Chondrocyte (in vitro differentiated cells): Measurements from ENCODE around the gene APELA. TPM values are rescaled to one million over a fixed set of nuclear protein-coding genes. Genes with fewer than 3 reads are reported as not detected.
"Not testable (repeated sequence)": the region's sequence is repeated elsewhere in the genome, so short reads cannot be mapped to it uniquely, and the experiment has no call there.

Experiments
- DNase-seq: peaks from one replicate; pipeline ENCODE4 v3.0.0; 2021; ENCODE audit warnings: mixed read lengths, low spot score
- H3K27ac Mint-ChIP-seq: one replicate; pipeline ENCODE4 v1.8.0; 2021; ENCODE audit warnings: mild to moderate bottlenecking, moderate library complexity, mixed read lengths; ENCODE audit not compliant: unreplicated experiment
- H3K27me3 Mint-ChIP-seq: 2 replicates; pipeline ENCODE4 v1.8.0; 2021; ENCODE audit warnings: low read depth, mixed read lengths
- H3K36me3 Mint-ChIP-seq: 2 replicates; pipeline ENCODE4 v1.8.0; 2021; ENCODE audit warnings: low read depth, mixed read lengths
- H3K4me1 Mint-ChIP-seq: 2 replicates; pipeline ENCODE4 v1.8.0; 2021; ENCODE audit warnings: low read depth, mild to moderate bottlenecking, mixed read lengths
- H3K4me3 Mint-ChIP-seq: one replicate; pipeline ENCODE4 v1.8.0; 2021; ENCODE audit warnings: mild to moderate bottlenecking, moderate library complexity, mixed read lengths; ENCODE audit not compliant: unreplicated experiment
- H3K9me3 Mint-ChIP-seq: 2 replicates; pipeline ENCODE4 v1.8.0; 2021; ENCODE audit warnings: low read depth, mixed read lengths
- total RNA-seq: library from RNA; stranded (reverse); gene quantifications from 3 replicates; pipeline ENCODE4 v1.2.1, GENCODE V29; 2021
- TF ChIP-seq, protein P1 (sequence below): fragments of 200-600 bp; sonication (generic); IDR thresholded peaks from 2 replicates; pipeline ENCODE4 v1.5.0; 2021; ENCODE audit warnings: antibody characterized with exemption, mild to moderate bottlenecking, moderate library complexity

The APELA gene
- total RNA-seq, 1 donor from 2014 or later: not detected

DNA sequence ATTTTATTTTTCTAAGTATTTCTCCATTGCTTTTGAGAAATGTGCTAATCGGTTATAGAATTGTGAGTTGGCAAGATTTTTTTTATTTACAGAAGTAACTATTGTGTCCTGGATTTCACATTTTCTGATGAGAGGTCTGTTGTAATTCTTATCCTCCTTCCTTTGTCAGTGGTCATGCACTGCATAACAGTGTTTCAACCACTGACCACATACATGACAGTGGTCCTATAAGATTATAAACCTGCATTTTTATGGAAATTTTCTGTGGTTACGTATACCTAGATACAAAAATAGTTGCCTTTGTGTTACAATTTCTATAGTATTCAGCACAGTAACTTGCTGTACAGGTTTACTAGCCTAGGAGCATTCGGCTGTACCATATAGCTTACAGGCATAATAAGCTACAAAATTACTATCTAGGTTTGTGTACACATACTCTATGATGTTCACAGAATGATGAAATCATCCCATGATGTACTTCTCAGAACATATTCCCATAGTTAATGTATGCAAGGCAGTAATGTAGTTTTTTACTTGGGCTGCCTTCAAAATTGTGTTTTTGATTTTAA, 47.8 kb downstream of the APELA start:
- Mint-ChIP-seq H3K9me3 (no peaks in the 10 kb centered on the region), H3K27ac (no peak overlapping the region), H3K4me1 (peaks cover 3% of the 10 kb centered on the region), H3K4me3 (no peak overlapping the region), H3K36me3 (no peaks in the 10 kb centered on the region), H3K27me3 (peaks cover 1% of the 10 kb centered on the region)
- no peak for DNase-seq
- TF ChIP-seq, protein P1, sequence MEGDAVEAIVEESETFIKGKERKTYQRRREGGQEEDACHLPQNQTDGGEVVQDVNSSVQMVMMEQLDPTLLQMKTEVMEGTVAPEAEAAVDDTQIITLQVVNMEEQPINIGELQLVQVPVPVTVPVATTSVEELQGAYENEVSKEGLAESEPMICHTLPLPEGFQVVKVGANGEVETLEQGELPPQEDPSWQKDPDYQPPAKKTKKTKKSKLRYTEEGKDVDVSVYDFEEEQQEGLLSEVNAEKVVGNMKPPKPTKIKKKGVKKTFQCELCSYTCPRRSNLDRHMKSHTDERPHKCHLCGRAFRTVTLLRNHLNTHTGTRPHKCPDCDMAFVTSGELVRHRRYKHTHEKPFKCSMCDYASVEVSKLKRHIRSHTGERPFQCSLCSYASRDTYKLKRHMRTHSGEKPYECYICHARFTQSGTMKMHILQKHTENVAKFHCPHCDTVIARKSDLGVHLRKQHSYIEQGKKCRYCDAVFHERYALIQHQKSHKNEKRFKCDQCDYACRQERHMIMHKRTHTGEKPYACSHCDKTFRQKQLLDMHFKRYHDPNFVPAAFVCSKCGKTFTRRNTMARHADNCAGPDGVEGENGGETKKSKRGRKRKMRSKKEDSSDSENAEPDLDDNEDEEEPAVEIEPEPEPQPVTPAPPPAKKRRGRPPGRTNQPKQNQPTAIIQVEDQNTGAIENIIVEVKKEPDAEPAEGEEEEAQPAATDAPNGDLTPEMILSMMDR: no peak

DNA sequence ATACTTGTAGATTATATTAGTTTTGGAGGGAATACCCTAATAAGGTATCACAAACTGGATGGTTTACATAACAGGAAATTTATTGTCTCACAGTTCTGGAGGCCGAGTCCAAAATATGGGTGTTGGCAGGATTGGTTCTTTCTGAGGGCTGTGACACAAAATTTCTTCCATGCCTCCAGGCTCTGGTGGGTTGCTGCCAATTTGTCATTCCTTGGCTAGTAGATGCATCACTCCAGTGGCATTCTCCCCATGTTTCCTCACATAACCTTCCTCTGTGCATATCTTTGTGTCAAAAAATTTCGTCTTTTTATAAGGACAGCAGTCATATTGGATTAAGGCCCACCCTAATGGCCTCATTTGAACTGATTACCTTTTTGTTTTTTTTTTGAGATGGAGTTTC, 49.3 kb downstream of the APELA start:
- Mint-ChIP-seq H3K36me3 (no peaks in the 10 kb centered on the region), H3K9me3 (no peaks in the 10 kb centered on the region), H3K4me3 (no peak overlapping the region), H3K4me1 (peaks cover 3% of the 10 kb centered on the region), H3K27ac (no peak overlapping the region), H3K27me3 (peaks cover 1% of the 10 kb centered on the region)
- DNase-seq: no peak
- TF ChIP-seq, protein P1: no peak

DNA sequence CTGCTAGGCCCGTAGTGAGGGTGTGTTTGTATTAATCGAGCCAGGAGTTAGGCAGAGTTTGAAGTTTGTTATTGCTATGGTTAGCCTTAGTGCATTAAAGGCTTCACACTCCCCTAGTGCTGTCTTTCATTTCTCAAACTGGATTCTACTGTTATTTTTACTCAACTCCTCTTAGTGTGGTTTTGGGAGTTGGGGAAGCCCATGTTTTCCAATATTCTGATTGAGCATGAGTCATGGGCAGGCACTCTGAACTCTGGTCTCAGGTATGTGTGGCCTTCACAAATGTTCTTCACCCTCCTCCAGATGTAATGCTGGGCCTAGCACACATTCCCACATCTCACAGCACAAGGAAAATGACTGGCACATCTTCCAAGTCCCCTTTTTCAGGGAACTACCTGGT, 50.1 kb downstream of the APELA start:
- H3K27ac Mint-ChIP-seq, H3K36me3 Mint-ChIP-seq, DNase-seq, H3K4me1 Mint-ChIP-seq, H3K4me3 Mint-ChIP-seq, H3K9me3 Mint-ChIP-seq, H3K27me3 Mint-ChIP-seq: not testable (repeated sequence)

DNA sequence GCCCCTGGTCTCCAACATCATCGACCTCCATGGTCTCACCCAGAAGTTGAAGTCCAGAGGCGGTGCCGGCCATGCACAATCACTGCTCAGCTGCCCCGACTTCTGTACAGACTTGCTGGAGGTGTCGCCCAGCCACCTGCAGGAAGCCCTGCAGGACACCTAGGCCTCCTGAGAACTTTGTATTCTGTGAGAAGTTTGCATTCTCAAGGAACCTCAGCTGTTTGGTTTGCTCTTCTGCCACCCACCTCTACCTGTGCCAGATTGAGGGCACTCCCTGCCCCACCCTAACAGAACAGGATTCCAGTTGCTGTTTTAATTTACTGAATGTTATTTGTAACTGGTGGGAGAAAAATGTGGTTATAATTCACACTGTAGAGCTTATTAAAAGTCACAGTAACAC, 53.7 kb downstream of the APELA start:
- Mint-ChIP-seq H3K27me3 (peaks cover 1% of the 10 kb centered on the region), H3K27ac (no peak overlapping the region), H3K36me3 (no peaks in the 10 kb centered on the region), H3K4me3 (no peak overlapping the region), H3K9me3 (no peaks in the 10 kb centered on the region), H3K4me1 (peaks cover 3% of the 10 kb centered on the region)
- TF ChIP-seq, protein P1: no peak
- no peak for DNase-seq

DNA sequence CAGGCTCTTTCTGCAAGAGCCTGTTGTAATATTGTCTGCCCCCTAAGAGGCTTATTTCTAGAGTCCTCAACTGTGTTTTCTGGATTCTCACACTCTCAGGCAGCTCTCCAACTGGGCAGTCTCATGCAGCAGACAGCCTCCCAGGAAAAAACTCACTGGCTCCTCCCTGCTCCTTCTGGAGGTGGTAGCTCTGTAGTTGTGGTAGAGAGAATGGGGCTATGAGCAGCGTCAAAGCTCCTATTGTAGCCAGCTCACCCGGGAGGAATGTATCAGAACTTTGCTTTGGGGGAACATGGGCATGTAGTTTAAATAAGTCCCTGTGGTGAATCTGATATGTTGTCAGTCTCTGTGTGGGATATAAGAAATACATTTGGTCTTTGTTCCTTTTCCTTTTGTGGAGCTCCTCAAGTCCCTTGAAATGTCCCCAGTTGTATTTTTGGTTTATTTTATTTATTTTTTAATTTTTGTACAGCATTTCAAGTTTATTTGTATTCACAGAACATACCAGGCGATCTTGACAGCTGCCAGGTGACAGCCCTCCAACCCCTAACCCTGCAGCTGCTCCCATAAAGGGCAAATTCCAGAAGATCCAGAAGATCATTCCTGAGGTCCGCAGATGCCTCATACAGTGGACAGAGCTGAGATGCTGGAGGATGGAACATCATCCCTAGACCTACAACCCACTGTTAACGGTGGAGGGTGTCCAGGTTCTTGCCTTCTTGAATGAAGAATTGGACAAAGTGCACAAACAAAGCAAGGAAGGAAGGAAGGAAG, 54.8 kb downstream of the APELA start:
- Mint-ChIP-seq H3K36me3 (no peaks in the 10 kb centered on the region), H3K4me1 (no peaks in the 10 kb centered on the region), H3K27me3 (peaks cover 1% of the 10 kb centered on the region), H3K4me3 (no peak overlapping the region), H3K9me3 (no peaks in the 10 kb centered on the region), H3K27ac (no peak overlapping the region)
- TF ChIP-seq, protein P1: no peak
- DNase-seq: no peak

DNA sequence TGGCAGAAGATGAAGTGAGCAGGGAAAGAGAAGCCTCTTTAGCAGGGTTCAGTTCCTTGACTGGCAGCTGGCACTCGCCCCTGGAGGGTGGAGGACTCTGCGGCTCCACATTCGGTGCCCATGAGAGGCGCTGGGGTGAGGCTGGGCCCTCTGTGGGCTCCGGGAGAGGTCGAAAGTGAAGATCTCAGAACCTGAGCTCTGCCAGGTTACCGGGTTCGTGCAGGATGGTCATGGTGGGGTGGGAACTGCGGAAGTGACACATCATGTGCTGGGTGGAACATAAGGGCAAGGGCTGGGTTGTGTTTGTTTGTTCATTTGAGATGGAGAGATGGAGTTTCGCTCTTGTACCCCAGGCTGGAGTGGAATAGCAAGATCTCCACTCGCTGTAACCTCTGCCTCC, 56.3 kb downstream of the APELA start:
- H3K4me1 Mint-ChIP-seq: no peaks in the 10 kb centered on the region
- H3K27ac Mint-ChIP-seq: no peak overlapping the region
- H3K27me3 Mint-ChIP-seq: peaks cover 6% of the 10 kb centered on the region
- no peaks in the 10 kb centered on the region for H3K36me3 Mint-ChIP-seq
- no peak overlapping the region for H3K4me3 Mint-ChIP-seq
- no peaks in the 10 kb centered on the region for H3K9me3 Mint-ChIP-seq
- DNase-seq: no peak
- TF ChIP-seq, protein P1: no peak
